Measurements from ENCODE around the gene BDH2.

Gene BDH2

GRCh38 chr4:103098341-103098740 lies 1.3 kb downstream of the BDH2 start:
- H3K27ac ChIP-seq: no peak overlapping the region
- TF ChIP-seq ZFX (IDR thresholded peaks at IDR 0.05; ENCODE audit: borderline replicate concordance): no peak
- TF ChIP-seq, protein P1, sequence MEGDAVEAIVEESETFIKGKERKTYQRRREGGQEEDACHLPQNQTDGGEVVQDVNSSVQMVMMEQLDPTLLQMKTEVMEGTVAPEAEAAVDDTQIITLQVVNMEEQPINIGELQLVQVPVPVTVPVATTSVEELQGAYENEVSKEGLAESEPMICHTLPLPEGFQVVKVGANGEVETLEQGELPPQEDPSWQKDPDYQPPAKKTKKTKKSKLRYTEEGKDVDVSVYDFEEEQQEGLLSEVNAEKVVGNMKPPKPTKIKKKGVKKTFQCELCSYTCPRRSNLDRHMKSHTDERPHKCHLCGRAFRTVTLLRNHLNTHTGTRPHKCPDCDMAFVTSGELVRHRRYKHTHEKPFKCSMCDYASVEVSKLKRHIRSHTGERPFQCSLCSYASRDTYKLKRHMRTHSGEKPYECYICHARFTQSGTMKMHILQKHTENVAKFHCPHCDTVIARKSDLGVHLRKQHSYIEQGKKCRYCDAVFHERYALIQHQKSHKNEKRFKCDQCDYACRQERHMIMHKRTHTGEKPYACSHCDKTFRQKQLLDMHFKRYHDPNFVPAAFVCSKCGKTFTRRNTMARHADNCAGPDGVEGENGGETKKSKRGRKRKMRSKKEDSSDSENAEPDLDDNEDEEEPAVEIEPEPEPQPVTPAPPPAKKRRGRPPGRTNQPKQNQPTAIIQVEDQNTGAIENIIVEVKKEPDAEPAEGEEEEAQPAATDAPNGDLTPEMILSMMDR (IDR thresholded peaks at IDR 0.05): no peak

- no peak for TF ChIP-seq ZFX (IDR thresholded peaks at IDR 0.05; ENCODE audit: borderline replicate concordance)
- TF ChIP-seq, protein P1 (IDR thresholded peaks at IDR 0.05): no peak
Observed at GRCh38 chr4:103097112-103097511, 2.5 kb downstream of the BDH2 start.

DNA sequence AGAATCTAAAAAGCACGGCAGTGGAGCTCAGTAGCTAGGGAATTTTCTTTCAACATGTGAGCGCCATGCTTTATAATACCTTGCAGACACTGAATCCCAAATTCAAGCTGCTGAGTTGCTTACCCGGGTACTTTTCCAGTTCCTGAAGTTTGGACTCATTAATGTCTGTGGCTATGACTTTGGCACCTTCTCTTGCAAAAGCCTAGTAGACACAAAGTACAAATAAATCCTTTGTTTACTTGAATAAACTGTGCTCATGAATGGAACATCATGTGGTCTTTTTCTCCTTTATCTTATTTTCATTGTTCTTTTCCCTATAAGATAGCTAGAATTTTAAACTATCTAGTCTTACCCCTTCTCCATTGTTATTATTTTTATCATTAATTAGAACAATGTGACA lies 4.6 kb downstream of the BDH2 start:
- H3K27ac ChIP-seq: no peak overlapping the region
- TF ChIP-seq, protein P1 (IDR thresholded peaks at IDR 0.05): no peak
- TF ChIP-seq ZFX (IDR thresholded peaks at IDR 0.05; ENCODE audit: borderline replicate concordance): no peak

More at GRCh38 chr4:103097112-103097511, 2.5 kb downstream of the BDH2 start:
- H3K27ac ChIP-seq: no peak overlapping the region

GRCh38 chr4:103092245-103092644 lies 7.4 kb downstream of the BDH2 start:
- TF ChIP-seq ZFX (IDR thresholded peaks at IDR 0.05; ENCODE audit: borderline replicate concordance): no peak
- TF ChIP-seq, protein P1 (IDR thresholded peaks at IDR 0.05): no peak
- H3K27ac ChIP-seq: no peak overlapping the region

- TF ChIP-seq, protein P1 (IDR thresholded peaks at IDR 0.05): peak; percentile 77
- TF ChIP-seq ZFX (IDR thresholded peaks at IDR 0.05; ENCODE audit: borderline replicate concordance): no peak
- H3K27ac ChIP-seq: no peak overlapping the region
Observed at GRCh38 chr4:103091601-103092223, 7.9 kb downstream of the BDH2 start.

GRCh38 chr4:103089481-103089880 lies 10.2 kb downstream of the BDH2 start:
- TF ChIP-seq, protein P1 (IDR thresholded peaks at IDR 0.05): no peak
- no peak for TF ChIP-seq ZFX (IDR thresholded peaks at IDR 0.05; ENCODE audit: borderline replicate concordance)

DNA sequence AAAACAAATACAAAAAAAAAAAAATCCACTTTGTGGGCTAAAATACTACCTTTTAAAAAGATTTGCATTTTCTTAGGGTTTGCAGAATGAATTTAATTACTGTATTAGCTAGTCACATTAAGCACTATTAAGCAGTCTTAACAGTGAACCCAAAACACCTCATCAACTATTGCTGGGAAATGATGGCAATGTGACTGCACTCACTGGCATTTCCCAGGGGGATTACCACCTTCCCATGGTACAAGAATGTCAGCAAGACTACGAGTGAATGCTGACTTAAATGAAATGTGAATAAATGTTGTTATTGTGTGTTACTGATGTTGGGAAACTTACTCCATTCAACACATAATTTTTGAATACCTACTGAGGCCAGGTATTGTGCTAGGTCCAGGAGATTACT lies 13.1 kb downstream of the BDH2 start:
- H3K27ac ChIP-seq: no peak overlapping the region
- TF ChIP-seq, protein P1 (IDR thresholded peaks at IDR 0.05): no peak
- no peak for TF ChIP-seq ZFX (IDR thresholded peaks at IDR 0.05; ENCODE audit: borderline replicate concordance)

More at GRCh38 chr4:103089481-103089880, 10.2 kb downstream of the BDH2 start:
- no peak overlapping the region for H3K27ac ChIP-seq
